Chondrocyte (in vitro differentiated cells): Measurements from ENCODE around the gene ACVR1. TPM values are rescaled to one million over a fixed set of nuclear protein-coding genes. Genes with fewer than 3 reads are reported as not detected.

ENCODE experiments used
- DNase-seq: peaks from one replicate; pipeline ENCODE4 v3.0.0; 2021; ENCODE audit warnings: mixed read lengths, low spot score
- H3K27ac Mint-ChIP-seq: one replicate; pipeline ENCODE4 v1.8.0; 2021; ENCODE audit warnings: mild to moderate bottlenecking, moderate library complexity, mixed read lengths; ENCODE audit not compliant: unreplicated experiment
- H3K27me3 Mint-ChIP-seq: 2 replicates; pipeline ENCODE4 v1.8.0; 2021; ENCODE audit warnings: low read depth, mixed read lengths
- H3K36me3 Mint-ChIP-seq: 2 replicates; pipeline ENCODE4 v1.8.0; 2021; ENCODE audit warnings: low read depth, mixed read lengths
- H3K4me1 Mint-ChIP-seq: 2 replicates; pipeline ENCODE4 v1.8.0; 2021; ENCODE audit warnings: low read depth, mild to moderate bottlenecking, mixed read lengths
- H3K4me3 Mint-ChIP-seq: one replicate; pipeline ENCODE4 v1.8.0; 2021; ENCODE audit warnings: mild to moderate bottlenecking, moderate library complexity, mixed read lengths; ENCODE audit not compliant: unreplicated experiment
- H3K9me3 Mint-ChIP-seq: 2 replicates; pipeline ENCODE4 v1.8.0; 2021; ENCODE audit warnings: low read depth, mixed read lengths
- long read RNA-seq: library from polyadenylated mRNA; stranded (forward); transcript quantifications from one replicate; pipeline ENCODE4 v2.0.0, GENCODE V29; 2021
- total RNA-seq: library from RNA; stranded (reverse); gene quantifications from 3 replicates; pipeline ENCODE4 v1.2.1, GENCODE V29; 2021
- TF ChIP-seq, protein P1 (sequence below): fragments of 200-600 bp; sonication (generic); IDR thresholded peaks from 2 replicates; pipeline ENCODE4 v1.5.0; 2021; ENCODE audit warnings: antibody characterized with exemption, mild to moderate bottlenecking, moderate library complexity

ACVR1 gene
- total RNA-seq, result 53.1 to 81.7 TPM (median 76.9 TPM) in 3 replicates
- long read RNA-seq, transcript ACVR1-207 (11 exons, 2,861 nt), result major isoform, 123 of 188 reads
- long read RNA-seq, partial matches to known transcripts, result 11 of 188 reads
- long read RNA-seq, other reads (novel, unspliced or antisense), result 52 of 188 reads

GRCh38 chr2:157876066-157876785, at the start of gene ACVR1:
TSS of gene ACVR1 (minus strand) at chr2:157876330. CDS start at chr2:157799493, 76,837 bp downstream.
- H3K9me3 Mint-ChIP-seq, result no peaks in the 10 kb centered on the region
- no peaks in the 10 kb centered on the region for H3K36me3 Mint-ChIP-seq
- peaks cover 48% of the 10 kb centered on the region for H3K4me1 Mint-ChIP-seq
- H3K27ac Mint-ChIP-seq, result peak within 1 kb of the TSS; percentile 96
- H3K27me3 Mint-ChIP-seq, result no peaks in the 10 kb centered on the region
- peak within 1 kb of the TSS; percentile 95 for H3K4me3 Mint-ChIP-seq
- TF ChIP-seq, protein P1, sequence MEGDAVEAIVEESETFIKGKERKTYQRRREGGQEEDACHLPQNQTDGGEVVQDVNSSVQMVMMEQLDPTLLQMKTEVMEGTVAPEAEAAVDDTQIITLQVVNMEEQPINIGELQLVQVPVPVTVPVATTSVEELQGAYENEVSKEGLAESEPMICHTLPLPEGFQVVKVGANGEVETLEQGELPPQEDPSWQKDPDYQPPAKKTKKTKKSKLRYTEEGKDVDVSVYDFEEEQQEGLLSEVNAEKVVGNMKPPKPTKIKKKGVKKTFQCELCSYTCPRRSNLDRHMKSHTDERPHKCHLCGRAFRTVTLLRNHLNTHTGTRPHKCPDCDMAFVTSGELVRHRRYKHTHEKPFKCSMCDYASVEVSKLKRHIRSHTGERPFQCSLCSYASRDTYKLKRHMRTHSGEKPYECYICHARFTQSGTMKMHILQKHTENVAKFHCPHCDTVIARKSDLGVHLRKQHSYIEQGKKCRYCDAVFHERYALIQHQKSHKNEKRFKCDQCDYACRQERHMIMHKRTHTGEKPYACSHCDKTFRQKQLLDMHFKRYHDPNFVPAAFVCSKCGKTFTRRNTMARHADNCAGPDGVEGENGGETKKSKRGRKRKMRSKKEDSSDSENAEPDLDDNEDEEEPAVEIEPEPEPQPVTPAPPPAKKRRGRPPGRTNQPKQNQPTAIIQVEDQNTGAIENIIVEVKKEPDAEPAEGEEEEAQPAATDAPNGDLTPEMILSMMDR, result peak; percentile 65
- peak; percentile 98 for DNase-seq

- TF ChIP-seq, protein P1, result no peak
- Mint-ChIP-seq H3K4me3 (no peak overlapping the region), H3K36me3 (peaks cover 8% of the 10 kb centered on the region), H3K4me1 (no peaks in the 10 kb centered on the region), H3K27me3 (peaks cover 2% of the 10 kb centered on the region), H3K9me3 (peaks cover 3% of the 10 kb centered on the region), H3K27ac (no peak overlapping the region)
- no peak for DNase-seq
Measured at GRCh38 chr2:157925071-157925470, 48.9 kb upstream of the ACVR1 start.

- Mint-ChIP-seq H3K4me3 (no peak overlapping the region), H3K9me3 (peaks cover 3% of the 10 kb centered on the region), H3K27me3 (peaks cover 3% of the 10 kb centered on the region), H3K27ac (no peak overlapping the region), H3K4me1 (no peaks in the 10 kb centered on the region), H3K36me3 (peaks cover 5% of the 10 kb centered on the region)
- TF ChIP-seq, protein P1, result no peak
- DNase-seq, result no peak
Measured at GRCh38 chr2:157923598-157924217, 47.6 kb upstream of the ACVR1 start.

DNA sequence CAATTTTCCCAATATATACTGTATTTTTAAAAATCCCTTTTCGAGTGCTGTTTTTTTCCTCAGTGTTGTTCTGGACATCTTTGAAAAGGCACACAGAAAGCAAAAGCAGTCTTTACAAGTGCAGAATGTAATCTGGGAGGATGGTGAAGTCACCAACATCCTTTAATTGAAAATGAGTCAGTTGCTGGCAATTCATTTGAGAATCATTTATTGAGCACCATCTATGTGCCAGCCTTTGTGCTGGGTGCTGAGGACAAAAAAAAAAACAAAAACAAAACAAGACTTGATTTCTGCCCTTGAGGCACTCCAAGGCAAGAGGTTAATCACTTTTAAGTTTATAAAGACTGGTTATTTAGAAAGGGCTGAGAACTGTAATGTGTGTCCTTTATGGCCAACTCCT, 46.7 kb upstream of the ACVR1 start:
- peaks cover 7% of the 10 kb centered on the region for H3K9me3 Mint-ChIP-seq
- H3K4me3 Mint-ChIP-seq, result no peak overlapping the region
- H3K4me1 Mint-ChIP-seq, result no peaks in the 10 kb centered on the region
- H3K27ac Mint-ChIP-seq, result no peak overlapping the region
- TF ChIP-seq, protein P1, result no peak
- DNase-seq, result no peak
- H3K27me3 Mint-ChIP-seq, result peaks cover 3% of the 10 kb centered on the region
- H3K36me3 Mint-ChIP-seq, result peaks cover 8% of the 10 kb centered on the region

- TF ChIP-seq, protein P1, result no peak
- H3K27ac Mint-ChIP-seq, result no peak overlapping the region
- H3K9me3 Mint-ChIP-seq, result peaks cover 9% of the 10 kb centered on the region
- no peak overlapping the region for H3K4me3 Mint-ChIP-seq
- no peak for DNase-seq
- no peaks in the 10 kb centered on the region for H3K4me1 Mint-ChIP-seq
- peaks cover 9% of the 10 kb centered on the region for H3K36me3 Mint-ChIP-seq
- peaks cover 3% of the 10 kb centered on the region for H3K27me3 Mint-ChIP-seq
Measured at GRCh38 chr2:157922336-157922735, 46.2 kb upstream of the ACVR1 start.
